ENCODE measurements around the gene SERPINF2.

SERPINF2 gene

DNA sequence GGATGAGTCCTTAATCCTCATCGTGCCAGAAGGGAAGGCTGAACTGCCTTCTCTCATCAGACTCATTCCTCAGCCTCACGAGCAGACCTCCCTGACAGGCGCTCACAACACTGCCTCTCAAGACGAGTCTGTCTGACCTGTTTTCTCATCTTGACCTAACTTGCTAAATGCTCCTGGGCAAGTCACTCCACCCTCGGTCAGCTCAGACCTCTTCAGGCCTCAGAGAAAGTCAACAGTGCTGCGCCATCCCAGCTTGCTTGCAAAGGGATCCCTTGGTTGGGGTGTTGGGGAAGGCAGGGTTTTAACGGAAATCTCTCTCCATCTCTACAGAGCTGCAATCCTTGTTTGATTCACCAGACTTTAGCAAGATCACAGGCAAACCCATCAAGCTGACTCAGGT is 34.2 kb downstream of the SERPINF2 start:
- TF ChIP-seq, protein P1, sequence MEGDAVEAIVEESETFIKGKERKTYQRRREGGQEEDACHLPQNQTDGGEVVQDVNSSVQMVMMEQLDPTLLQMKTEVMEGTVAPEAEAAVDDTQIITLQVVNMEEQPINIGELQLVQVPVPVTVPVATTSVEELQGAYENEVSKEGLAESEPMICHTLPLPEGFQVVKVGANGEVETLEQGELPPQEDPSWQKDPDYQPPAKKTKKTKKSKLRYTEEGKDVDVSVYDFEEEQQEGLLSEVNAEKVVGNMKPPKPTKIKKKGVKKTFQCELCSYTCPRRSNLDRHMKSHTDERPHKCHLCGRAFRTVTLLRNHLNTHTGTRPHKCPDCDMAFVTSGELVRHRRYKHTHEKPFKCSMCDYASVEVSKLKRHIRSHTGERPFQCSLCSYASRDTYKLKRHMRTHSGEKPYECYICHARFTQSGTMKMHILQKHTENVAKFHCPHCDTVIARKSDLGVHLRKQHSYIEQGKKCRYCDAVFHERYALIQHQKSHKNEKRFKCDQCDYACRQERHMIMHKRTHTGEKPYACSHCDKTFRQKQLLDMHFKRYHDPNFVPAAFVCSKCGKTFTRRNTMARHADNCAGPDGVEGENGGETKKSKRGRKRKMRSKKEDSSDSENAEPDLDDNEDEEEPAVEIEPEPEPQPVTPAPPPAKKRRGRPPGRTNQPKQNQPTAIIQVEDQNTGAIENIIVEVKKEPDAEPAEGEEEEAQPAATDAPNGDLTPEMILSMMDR (IDR thresholded peaks at IDR 0.05; ENCODE audit: low read depth, low read length) = no peak
- no peak for DNase-seq (ENCODE audit: extremely low read depth, low read depth)

DNA sequence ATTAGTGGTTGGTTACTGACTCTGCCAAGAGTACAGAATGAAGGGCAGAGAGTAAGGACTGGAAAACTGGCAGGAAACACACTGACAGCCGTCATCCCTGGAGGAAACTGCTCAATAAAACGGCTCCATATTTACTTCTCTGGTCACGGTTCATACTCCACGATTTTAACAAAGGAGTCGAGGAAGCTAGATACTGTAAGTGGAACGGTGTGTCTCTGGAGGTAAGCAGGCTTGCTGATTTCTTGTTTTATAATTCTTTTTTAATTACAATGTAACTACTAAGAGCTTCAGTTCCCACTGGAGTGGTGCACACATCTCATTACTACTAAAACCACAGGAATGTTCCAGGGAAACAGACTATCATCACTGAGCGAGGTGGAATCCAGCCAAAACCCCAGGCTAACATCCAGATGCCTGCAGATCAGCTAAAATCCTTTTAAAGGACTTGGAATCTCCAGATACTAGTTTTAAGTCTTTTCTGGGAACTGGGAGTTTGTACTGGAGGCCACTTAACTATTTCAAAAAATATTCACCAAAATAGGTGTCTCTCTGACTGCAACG is 37.0 kb downstream of the SERPINF2 start:
- peak; percentile 89 for DNase-seq (ENCODE audit: extremely low read depth, low read depth)
- TF ChIP-seq, protein P1 (IDR thresholded peaks at IDR 0.05; ENCODE audit: low read depth, low read length) = no peak

DNA sequence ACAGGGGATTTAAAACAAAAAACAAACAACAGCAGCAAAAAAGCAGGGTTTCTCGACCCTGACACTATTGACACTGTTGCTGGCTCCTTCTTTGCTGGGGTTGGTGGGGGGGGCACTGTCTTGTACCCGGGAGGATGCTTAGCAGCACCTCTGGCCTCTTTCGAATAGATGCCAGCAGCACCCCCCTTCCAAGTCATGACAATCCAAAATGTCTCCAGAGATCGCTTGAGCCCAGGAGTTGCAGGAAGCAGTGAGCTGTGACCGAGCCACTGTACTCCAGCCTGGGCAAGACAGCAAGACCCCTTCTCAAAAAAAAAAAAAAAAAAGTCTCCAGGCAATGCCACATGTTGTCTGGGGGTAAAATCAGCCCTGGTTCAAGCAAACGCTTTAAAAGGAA is 39.5 kb downstream of the SERPINF2 start:
- no peak for DNase-seq (ENCODE audit: extremely low read depth, low read depth)
- TF ChIP-seq, protein P1 (IDR thresholded peaks at IDR 0.05; ENCODE audit: low read depth, low read length) = no peak

DNA sequence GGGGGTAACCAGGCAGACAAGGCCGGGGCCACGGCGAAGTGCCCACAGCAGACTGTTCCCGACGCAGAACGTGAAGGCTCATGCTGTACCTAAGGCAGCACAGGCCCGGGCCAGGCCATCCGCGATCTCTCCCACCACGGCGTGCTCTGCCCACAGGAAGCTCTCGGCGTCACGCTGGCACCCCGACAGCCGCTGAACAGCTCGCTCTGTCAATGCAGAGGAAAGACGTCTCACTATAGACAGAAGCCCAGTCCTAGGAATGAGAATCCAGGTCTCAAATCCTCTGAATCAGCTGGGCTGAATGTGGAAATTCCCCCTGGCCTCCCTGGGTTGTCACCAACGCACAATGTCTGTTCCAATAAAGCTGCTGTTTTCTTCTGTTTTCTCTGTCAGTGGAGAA is 40.6 kb downstream of the SERPINF2 start:
- TF ChIP-seq, protein P1 (IDR thresholded peaks at IDR 0.05; ENCODE audit: low read depth, low read length) = no peak

DNA sequence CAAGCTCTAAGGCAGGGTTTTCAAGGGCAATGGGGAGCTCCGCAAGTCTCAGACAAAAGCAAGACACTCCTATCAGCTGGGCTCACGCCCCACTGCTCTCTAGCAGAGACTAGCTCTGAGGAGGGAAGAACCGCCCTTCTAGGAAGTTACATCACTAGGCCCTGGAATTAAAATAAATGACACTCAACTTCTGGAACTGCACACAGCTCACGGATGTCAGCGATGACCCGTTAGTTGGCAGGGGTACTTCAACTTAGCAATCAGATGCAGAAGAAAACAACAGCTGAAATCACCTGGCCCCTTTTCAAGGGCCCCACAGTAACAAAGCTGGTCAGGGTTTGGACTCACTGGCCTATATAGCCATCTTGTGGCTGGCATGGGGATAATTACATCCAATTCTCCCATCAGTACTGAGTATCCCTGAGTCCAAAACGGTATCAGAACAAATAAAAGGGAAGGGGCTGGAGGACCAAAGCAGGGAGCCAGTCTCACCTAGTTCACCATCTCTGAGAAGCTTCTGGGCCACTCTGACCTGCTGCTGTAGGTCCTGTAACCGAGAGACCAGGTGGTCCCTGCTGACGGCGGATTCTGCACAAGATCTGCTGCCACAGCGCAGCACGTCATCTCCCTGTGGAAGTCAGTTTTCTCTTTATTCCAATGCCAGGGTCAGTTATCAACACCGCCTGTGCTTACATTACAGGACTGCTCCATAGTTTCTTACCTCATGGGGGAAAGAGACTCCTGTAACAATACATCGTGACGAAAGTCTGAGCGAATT is 41.4 kb downstream of the SERPINF2 start:
- peak; percentile 95 for DNase-seq (ENCODE audit: extremely low read depth, low read depth)

More for the DNA sequence above, 40.6 kb downstream of the SERPINF2 start:
- DNase-seq (ENCODE audit: extremely low read depth, low read depth) = no peak

DNA sequence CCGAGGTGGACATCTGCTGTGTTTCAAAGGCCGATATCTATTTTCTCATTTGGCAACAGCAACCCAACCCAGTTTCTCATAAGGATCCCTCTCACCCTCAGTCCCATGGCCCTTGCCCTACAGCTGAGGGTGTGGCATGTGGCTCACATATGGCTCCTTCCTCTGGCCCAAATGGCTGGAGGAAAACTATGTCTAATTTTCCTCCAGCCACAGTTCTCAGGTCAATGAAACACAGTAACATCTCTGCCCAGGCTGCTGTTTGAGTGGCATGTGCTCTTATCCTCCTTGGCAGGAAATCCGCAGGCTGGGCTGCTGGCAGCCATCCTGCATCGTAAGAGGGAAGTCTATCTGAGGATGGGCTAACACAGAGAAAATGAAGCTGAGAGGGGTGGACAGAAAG is 43.3 kb downstream of the SERPINF2 start:
- no peak for DNase-seq (ENCODE audit: extremely low read depth, low read depth)
- TF ChIP-seq, protein P1 (IDR thresholded peaks at IDR 0.05; ENCODE audit: low read depth, low read length) = no peak

More for the DNA sequence above, 41.4 kb downstream of the SERPINF2 start:
- TF ChIP-seq, protein P1 (IDR thresholded peaks at IDR 0.05; ENCODE audit: low read depth, low read length) = peak; percentile 78

DNA sequence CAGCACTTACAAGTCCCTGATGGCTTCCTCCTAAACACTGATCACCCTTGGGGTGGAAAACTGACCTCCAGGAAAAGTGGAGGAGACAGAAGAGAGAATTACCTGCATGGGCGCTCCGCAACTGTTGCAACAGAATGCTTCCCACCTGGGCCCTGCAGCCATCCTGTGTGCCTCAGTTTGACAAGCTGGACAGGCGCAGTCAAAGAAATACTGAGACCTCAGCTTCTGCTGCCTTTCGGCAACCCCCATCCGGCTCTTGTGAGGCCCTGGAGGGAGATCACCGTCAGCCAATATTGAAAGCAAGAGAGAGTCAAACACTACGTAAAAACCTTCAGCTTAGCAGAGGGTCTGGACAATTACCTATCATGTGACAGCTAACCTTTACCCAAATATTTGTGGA is 44.0 kb downstream of the SERPINF2 start:
- TF ChIP-seq, protein P1 (IDR thresholded peaks at IDR 0.05; ENCODE audit: low read depth, low read length) = no peak
- no peak for DNase-seq (ENCODE audit: extremely low read depth, low read depth)

All from AG09319 (cell line).